SK-N-SH (cell line): ENCODE data around the gene KEL.

Experiments
- CHD2 ChIP-seq: fragments of 150-350 bp; IDR thresholded peaks from 2 replicates; pipeline ENCODE4 v1.6.1; 2018; ENCODE audit warnings: low read length; ENCODE audit not compliant: partially characterized antibody
- CTCF ChIP-seq: fragments of 200-600 bp; sonication (generic); IDR thresholded peaks from 2 replicates; pipeline ENCODE4 v1.6.1; 2017; ENCODE audit warnings: antibody characterized with exemption, mild to moderate bottlenecking, moderate library complexity
- EP300 ChIP-seq, 2 experiments: IDR thresholded peaks; 2 replicates each; pipeline versions ENCODE4 v1.4.0 to v1.6.1; 2012; ENCODE audit warnings: borderline replicate concordance in 1 of 2, low read depth in 1 of 2, low read length in 1 of 2
- EZH2phosphoT487 ChIP-seq: fragments of 200-600 bp; sonication (generic); IDR thresholded peaks from 2 replicates; pipeline ENCODE4 v1.6.1; 2017; ENCODE audit warnings: low read depth, mixed run types, mild to moderate bottlenecking, antibody characterized with exemption, moderate library complexity, borderline replicate concordance
- FOXJ3 ChIP-seq: sonication (generic); formaldehyde crosslinking; IDR thresholded peaks from 2 replicates; pipeline ENCODE4 v1.5.1; 2020; ENCODE audit warnings: mild to moderate bottlenecking, missing genetic modification reagents
- FOXM1 ChIP-seq: IDR thresholded peaks from 2 replicates; pipeline ENCODE4 v1.4.0; 2012; ENCODE audit warnings: low read depth, mild to moderate bottlenecking
- MAX ChIP-seq: IDR thresholded peaks from 2 replicates; pipeline ENCODE4 v1.4.0; 2012; ENCODE audit warnings: low read depth
- POLR2AphosphoS5 ChIP-seq: IDR thresholded peaks from 2 replicates; pipeline ENCODE4 v1.6.1; 2012; ENCODE audit warnings: low read depth, low read length
- RAD21 ChIP-seq: IDR thresholded peaks from 2 replicates; pipeline ENCODE4 v1.6.1; 2012; ENCODE audit warnings: mild to moderate bottlenecking, low read length
- REST ChIP-seq: IDR thresholded peaks from 2 replicates; pipeline ENCODE4 v1.6.1; 2012; ENCODE audit warnings: mild to moderate bottlenecking, low read depth, low read length, moderate library complexity
- SIN3A ChIP-seq: IDR thresholded peaks from 2 replicates; pipeline ENCODE4 v1.6.1; 2012; ENCODE audit warnings: low read depth, mild to moderate bottlenecking, low read length, moderate library complexity, borderline replicate concordance
- SMC3 ChIP-seq: IDR thresholded peaks from 2 replicates; pipeline ENCODE4 v1.6.1; 2012; ENCODE audit warnings: low read depth, low read length, improper control_type of control experiment
- TAF1 ChIP-seq: IDR thresholded peaks from 2 replicates; pipeline ENCODE4 v1.6.1; 2012; ENCODE audit warnings: low read depth, mild to moderate bottlenecking, low read length, moderate library complexity, borderline replicate concordance
- USF1 ChIP-seq: IDR thresholded peaks from 2 replicates; pipeline ENCODE4 v1.4.0; 2012; ENCODE audit warnings: low read depth, borderline replicate concordance

- TF ChIP-seq CTCF (no peak), EP300 (IDR thresholded peaks at IDR 0.05; ENCODE audit: borderline replicate concordance in 1 of 2, low read depth in 1 of 2, low read length in 1 of 2) (no peak), RAD21 (no peak), FOXJ3 (CRISPR knock-in tag) (no peak), EZH2phosphoT487 (no peak), FOXM1 (no peak), MAX (no peak), USF1 (no peak), SIN3A (no peak), CHD2 (no peak), POLR2AphosphoS5 (no peak), REST (no peak), TAF1 (no peak), SMC3 (no peak)
These were observed 63.6 kb downstream of the KEL start for GRCh38 chr7:142898377-142899170.
